ENCODE data around the gene TNS3. TPM values are rescaled to one million over a fixed set of nuclear protein-coding genes. Genes with fewer than 3 reads are reported as not detected.

The TNS3 gene
- total RNA-seq, 1 experiment from 2014 or later = 533 TPM

DNA sequence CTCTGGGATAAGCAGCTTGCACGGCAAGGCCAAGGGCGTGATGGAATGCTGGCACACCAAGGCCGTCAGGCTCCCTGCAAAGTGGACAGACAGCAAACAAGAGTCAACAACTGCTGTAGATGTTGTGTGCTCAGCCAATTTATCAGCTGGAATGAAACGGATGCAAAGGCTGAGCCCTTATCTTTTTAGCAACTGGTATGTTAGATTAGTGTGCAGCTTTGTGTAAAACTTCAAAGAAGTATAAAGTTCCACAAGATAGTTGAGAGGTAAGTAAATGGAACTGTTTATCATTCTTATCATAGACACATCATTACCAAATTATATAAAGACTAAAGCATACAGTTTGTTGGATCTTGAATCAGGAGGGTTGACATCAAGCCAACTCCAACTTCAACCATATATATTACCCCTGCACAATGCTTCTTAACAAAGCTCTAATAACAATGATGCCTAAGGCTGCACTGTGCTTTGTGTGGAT, 289.0 kb downstream of the TNS3 start:
- H3K36me3 ChIP-seq (ENCODE audit: control insufficient read depth, insufficient read depth, low read length) = peaks cover 89% of the 10 kb centered on the region
- H3K9me3 ChIP-seq (ENCODE audit: control insufficient read depth, insufficient read depth, low read depth, low read length) = no peaks in the 10 kb centered on the region
- ChIA-PET POLR2A (no interaction called here), CTCF (no interaction called here)
- BruUV-seq (replicated peaks) = no TSS peak
- peaks cover 44% of the 10 kb centered on the region for H3K4me1 ChIP-seq (ENCODE audit: control insufficient read depth, insufficient read depth, low read length)
- DNase-seq (ENCODE audit: low read depth, low spot score) (no peak), ATAC-seq (no peak)
- TF ChIP-seq, protein P1, sequence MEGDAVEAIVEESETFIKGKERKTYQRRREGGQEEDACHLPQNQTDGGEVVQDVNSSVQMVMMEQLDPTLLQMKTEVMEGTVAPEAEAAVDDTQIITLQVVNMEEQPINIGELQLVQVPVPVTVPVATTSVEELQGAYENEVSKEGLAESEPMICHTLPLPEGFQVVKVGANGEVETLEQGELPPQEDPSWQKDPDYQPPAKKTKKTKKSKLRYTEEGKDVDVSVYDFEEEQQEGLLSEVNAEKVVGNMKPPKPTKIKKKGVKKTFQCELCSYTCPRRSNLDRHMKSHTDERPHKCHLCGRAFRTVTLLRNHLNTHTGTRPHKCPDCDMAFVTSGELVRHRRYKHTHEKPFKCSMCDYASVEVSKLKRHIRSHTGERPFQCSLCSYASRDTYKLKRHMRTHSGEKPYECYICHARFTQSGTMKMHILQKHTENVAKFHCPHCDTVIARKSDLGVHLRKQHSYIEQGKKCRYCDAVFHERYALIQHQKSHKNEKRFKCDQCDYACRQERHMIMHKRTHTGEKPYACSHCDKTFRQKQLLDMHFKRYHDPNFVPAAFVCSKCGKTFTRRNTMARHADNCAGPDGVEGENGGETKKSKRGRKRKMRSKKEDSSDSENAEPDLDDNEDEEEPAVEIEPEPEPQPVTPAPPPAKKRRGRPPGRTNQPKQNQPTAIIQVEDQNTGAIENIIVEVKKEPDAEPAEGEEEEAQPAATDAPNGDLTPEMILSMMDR (IDR thresholded peaks at IDR 0.05) = no peak
- TF ChIP-seq SIN3A (IDR thresholded peaks at IDR 0.05; ENCODE audit: borderline replicate concordance, insufficient read depth, low read depth, low read length) = no peak
- TF ChIP-seq, protein P2, sequence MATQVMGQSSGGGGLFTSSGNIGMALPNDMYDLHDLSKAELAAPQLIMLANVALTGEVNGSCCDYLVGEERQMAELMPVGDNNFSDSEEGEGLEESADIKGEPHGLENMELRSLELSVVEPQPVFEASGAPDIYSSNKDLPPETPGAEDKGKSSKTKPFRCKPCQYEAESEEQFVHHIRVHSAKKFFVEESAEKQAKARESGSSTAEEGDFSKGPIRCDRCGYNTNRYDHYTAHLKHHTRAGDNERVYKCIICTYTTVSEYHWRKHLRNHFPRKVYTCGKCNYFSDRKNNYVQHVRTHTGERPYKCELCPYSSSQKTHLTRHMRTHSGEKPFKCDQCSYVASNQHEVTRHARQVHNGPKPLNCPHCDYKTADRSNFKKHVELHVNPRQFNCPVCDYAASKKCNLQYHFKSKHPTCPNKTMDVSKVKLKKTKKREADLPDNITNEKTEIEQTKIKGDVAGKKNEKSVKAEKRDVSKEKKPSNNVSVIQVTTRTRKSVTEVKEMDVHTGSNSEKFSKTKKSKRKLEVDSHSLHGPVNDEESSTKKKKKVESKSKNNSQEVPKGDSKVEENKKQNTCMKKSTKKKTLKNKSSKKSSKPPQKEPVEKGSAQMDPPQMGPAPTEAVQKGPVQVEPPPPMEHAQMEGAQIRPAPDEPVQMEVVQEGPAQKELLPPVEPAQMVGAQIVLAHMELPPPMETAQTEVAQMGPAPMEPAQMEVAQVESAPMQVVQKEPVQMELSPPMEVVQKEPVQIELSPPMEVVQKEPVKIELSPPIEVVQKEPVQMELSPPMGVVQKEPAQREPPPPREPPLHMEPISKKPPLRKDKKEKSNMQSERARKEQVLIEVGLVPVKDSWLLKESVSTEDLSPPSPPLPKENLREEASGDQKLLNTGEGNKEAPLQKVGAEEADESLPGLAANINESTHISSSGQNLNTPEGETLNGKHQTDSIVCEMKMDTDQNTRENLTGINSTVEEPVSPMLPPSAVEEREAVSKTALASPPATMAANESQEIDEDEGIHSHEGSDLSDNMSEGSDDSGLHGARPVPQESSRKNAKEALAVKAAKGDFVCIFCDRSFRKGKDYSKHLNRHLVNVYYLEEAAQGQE (IDR thresholded peaks at IDR 0.05; ENCODE audit: insufficient read depth in 1 of 2, low read depth in 2 of 2, low read length in 1 of 2) = no peak
- peak; percentile 17 for TF ChIP-seq POLR2AphosphoS5 (IDR thresholded peaks at IDR 0.05; ENCODE audit: low read depth, low read length)
- TF ChIP-seq TCF7L2 (IDR thresholded peaks at IDR 0.05; ENCODE audit: low read depth, low read length) = 0 out of 2 replicates have a peak, but pooled peaks have one; percentile 19
- H3K4me3 ChIP-seq (ENCODE audit: low read depth in 2 of 2, low read length in 2 of 2) = no peak overlapping the region
- intact Hi-C loops (cut with micrococcal nuclease; ENCODE audit: unreplicated experiment) (no loop called here), in situ Hi-C loops (cut with HindIII; ENCODE audit: low pct_unique_long_range_greater_than_20kb, low sequenced_read_pairs) (no loop called here)
- H3K27me3 ChIP-seq (ENCODE audit: control insufficient read depth, insufficient read depth, low read length) = no peaks in the 10 kb centered on the region
- H3K27ac ChIP-seq (ENCODE audit: low read length) = no peak overlapping the region; the same call in 1 of the 2 replicates

DNA sequence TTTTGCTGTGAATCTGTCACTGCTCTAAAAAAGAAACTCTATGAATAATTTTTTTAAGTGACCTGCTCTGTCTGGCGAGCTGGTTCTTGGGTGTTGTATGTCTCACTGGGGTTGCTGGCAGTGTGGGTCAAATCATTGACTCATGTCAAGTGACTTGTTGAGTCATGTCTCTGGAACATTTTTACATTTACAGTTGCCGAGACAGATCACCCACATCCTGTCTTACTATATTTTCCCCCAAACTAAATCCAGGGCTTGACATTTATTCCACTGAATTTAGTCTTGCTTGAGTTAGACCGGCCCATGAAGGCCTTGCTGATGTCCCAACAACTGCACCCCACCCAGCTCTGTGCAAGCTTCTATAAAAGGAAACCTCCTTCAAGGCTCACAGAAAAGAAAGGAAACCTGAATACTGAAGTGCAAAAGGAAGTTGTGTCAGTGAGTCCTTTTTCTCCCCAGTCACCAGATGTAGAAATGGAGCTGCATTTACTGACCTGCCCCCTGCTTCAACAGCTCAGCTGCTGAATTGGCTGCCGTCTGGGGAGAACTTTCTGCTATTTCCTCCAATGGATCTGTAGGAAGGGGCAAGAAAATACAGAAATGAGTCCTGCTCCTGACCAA, 290.3 kb downstream of the TNS3 start:
- H3K9me3 ChIP-seq (ENCODE audit: control insufficient read depth, insufficient read depth, low read depth, low read length) = no peaks in the 10 kb centered on the region
- intact Hi-C loops (cut with micrococcal nuclease; ENCODE audit: unreplicated experiment) (no loop called here), in situ Hi-C loops (cut with HindIII; ENCODE audit: low pct_unique_long_range_greater_than_20kb, low sequenced_read_pairs) (no loop called here)
- H3K4me1 ChIP-seq (ENCODE audit: control insufficient read depth, insufficient read depth, low read length) = peaks cover 44% of the 10 kb centered on the region
- POLR2A ChIA-PET = no interaction called here
- CTCF ChIA-PET = no interaction called here
- peak overlapping the region; percentile 75 for H3K27ac ChIP-seq (ENCODE audit: low read length)
- TF ChIP-seq TCF7L2 (IDR thresholded peaks at IDR 0.05; ENCODE audit: low read depth, low read length) (no peak), POLR2AphosphoS5 (IDR thresholded peaks at IDR 0.05; ENCODE audit: low read depth, low read length) (no peak), SIN3A (IDR thresholded peaks at IDR 0.05; ENCODE audit: borderline replicate concordance, insufficient read depth, low read depth, low read length) (no peak)
- TF ChIP-seq, protein P2 (IDR thresholded peaks at IDR 0.05; ENCODE audit: insufficient read depth in 1 of 2, low read depth in 2 of 2, low read length in 1 of 2) = no peak
- DNase-seq (ENCODE audit: low read depth, low spot score) = peak; percentile 84
- no peak overlapping the region for H3K4me3 ChIP-seq (ENCODE audit: low read depth in 2 of 2, low read length in 2 of 2)
- no TSS peak for BruUV-seq (replicated peaks)
- peaks cover 97% of the 10 kb centered on the region for H3K36me3 ChIP-seq (ENCODE audit: control insufficient read depth, insufficient read depth, low read length)
- peak; percentile 69 for ATAC-seq
- H3K27me3 ChIP-seq (ENCODE audit: control insufficient read depth, insufficient read depth, low read length) = no peaks in the 10 kb centered on the region
